GM10266 (cell line): ENCODE measurements around the gene PASK.

Source experiments
- DNase-seq: peaks from one replicate; pipeline ENCODE4 v3.0.0; 2012; ENCODE audit errors: extremely low spot score
- TF ChIP-seq, protein P1 (sequence below): IDR thresholded peaks from 2 replicates; pipeline ENCODE4 v1.5.1; 2012; ENCODE audit warnings: mild to moderate bottlenecking, low read depth; ENCODE audit not compliant: control insufficient read depth, insufficient read depth; ENCODE audit errors: missing control alignments

Gene PASK

DNA sequence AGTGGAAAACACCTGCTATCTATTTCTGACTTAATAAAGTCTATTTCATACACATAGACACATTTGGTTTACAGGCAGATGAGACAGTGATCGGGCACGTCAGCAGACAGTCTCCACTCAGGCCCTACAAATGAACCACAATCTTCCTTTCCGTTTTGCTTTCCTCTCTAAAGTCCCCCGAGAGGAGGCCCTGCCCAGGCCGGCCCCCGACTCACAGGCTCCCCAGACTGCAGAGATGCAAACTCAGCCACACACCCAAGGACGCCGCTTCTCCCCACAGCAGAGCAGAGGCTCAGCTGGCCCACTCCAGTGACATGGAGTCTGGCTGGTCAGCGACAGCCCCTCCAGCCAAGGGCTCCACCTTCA is 37.8 kb downstream of the PASK start:
- TF ChIP-seq, protein P1, sequence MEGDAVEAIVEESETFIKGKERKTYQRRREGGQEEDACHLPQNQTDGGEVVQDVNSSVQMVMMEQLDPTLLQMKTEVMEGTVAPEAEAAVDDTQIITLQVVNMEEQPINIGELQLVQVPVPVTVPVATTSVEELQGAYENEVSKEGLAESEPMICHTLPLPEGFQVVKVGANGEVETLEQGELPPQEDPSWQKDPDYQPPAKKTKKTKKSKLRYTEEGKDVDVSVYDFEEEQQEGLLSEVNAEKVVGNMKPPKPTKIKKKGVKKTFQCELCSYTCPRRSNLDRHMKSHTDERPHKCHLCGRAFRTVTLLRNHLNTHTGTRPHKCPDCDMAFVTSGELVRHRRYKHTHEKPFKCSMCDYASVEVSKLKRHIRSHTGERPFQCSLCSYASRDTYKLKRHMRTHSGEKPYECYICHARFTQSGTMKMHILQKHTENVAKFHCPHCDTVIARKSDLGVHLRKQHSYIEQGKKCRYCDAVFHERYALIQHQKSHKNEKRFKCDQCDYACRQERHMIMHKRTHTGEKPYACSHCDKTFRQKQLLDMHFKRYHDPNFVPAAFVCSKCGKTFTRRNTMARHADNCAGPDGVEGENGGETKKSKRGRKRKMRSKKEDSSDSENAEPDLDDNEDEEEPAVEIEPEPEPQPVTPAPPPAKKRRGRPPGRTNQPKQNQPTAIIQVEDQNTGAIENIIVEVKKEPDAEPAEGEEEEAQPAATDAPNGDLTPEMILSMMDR, result no peak
- DNase-seq, result peak; percentile 79

DNA sequence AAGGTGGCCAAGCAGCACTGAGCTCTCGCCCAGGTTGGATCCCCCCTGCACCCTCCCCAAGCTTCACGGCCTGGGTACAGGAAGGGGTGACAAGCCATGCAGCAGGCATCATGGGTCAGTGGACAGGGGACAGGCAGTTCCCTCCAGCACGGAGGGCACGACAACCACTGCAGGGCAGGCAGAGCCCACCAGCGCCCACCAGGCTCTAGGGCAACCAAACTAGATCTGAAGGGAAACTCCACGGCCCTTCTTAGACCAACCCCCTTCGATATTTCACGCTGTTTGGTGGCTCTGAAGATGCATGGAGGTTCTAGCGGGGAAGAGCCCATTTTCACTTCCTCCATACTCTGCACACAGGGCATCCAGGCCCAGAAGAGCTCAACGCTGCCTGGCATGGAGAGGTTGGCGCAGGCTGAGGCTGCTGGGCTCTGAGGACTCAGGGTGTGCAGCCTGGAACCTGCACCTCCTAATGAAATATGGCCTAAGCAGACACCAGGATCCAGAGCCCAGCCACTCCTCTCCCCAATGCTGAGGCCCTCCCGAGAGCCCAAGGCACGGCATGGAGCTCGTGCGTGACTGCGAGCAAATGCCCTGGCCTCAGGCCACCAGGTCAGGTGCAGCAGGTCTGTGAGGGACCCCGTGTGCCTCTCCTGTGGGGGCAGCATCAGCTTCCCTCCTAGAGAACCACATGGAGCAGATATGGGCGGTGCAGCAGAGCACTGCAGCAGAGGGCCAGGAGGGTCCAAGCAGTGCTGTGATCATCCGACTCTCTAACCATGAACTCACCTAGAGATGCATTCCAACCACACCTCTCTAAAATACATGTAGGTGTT is 38.4 kb downstream of the PASK start:
- peak; percentile 63 for DNase-seq
- TF ChIP-seq, protein P1, result no peak

DNA sequence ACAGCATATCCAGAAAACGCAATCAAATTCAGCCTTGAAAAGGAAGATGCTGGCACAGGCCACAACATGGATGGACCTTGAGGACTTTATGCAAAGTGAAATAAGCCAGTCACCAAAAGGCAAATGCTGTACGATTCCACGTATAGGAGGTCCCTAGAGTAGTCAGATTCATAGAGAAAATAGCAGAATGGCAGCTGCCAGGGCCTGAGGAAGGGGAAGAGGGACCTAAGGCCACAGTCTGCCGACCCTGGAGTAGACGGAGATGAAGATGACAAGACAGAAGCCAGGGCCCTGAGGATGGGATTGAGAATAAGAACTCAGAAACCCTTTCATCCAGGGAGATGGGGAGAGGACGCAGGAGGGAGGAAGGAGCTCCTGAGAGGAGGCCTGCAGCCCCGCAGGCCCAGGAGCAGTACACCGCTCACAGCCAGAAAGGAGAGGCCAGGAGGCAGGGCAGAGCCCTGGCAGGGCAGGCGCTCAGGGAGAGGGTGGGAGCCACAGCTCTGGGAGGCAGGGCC is 39.1 kb downstream of the PASK start:
- no peak for DNase-seq
- TF ChIP-seq, protein P1, result no peak

DNA sequence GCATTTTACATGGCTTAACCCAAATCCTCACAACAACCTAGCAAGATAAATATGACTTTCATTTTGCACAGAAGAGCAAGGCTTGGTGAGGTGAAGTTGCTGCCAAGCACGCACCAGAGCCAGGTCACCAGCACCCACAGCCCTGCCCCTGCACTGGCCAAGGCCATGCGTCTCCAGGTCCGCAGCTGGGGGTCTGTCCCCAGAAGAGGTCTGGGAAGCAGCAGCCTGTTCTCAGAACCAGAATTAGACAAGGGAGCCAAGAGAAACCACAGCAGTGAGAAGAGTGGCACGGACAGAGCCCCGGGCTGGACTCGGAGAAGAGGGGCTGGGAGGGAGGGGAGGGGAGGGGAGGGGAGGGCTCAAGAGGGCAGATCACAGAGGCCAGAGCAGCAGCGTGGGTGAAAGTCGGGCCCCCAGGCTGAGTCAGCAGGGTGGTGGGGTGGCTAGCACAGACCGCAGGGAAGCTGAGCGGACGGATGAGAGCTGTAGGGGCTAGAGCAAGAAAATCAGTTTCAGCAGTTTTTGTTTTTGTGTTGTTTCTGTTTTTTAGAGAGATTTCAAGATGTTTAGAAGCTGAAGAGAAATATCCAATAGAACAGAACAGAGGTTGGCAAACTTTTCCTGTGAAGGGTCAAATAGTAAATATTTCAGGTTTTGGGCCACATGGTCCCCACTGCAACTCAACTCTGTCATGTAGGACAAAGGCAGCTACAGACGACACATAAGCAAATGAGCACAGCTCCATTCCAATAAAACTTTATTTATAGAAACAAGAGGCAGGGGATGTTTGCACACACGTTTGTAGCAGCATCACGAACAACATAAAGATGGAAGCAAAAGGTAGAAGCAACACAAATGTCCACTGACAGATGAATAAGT is 39.8 kb downstream of the PASK start:
- TF ChIP-seq, protein P1, result no peak

DNA sequence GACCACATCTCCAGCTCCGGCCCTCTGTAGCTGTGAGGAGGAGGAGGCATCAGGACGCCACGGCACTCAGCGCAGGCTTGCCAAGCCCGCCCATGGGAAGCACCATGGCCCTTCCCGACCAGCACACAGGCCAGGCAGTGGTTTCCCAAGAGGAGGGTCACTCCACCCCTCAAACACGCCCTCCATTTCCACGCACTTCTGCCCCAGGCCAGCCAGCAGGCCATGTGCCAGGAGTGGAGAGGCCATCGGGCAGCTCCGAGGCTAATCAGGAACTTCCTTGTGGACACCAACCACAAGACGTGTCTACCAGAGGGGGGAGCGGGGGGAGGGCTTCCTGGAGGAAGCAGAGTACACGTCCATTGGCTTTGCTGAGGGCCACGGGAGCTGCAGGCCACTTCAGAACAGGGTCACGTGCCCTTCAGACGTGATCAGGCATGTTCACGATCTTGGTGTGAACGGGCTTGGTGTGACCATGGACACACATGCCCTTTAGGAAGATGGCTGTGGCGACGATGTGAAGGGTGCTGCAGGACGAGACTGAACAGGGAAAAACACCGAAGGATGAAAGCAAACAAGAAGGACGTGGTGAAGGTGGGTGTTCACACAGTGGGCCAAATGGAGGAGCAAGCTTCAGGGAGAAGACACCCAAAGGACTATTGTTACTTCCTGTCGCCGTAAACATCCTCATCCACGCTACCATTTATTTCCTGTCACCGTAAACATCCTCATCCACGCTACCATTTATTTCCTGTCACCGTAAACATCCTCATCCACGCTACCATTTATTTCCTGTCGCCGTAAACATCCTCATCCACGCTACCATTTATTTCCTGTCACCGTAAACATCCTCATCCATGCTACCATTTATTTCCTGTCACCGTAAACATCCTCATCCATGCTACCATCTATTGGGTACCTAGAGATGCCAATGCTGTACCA is 40.7 kb downstream of the PASK start:
- DNase-seq, result no peak
- TF ChIP-seq, protein P1, result no peak

More for the DNA sequence above, 39.8 kb downstream of the PASK start:
- DNase-seq, result no peak

DNA sequence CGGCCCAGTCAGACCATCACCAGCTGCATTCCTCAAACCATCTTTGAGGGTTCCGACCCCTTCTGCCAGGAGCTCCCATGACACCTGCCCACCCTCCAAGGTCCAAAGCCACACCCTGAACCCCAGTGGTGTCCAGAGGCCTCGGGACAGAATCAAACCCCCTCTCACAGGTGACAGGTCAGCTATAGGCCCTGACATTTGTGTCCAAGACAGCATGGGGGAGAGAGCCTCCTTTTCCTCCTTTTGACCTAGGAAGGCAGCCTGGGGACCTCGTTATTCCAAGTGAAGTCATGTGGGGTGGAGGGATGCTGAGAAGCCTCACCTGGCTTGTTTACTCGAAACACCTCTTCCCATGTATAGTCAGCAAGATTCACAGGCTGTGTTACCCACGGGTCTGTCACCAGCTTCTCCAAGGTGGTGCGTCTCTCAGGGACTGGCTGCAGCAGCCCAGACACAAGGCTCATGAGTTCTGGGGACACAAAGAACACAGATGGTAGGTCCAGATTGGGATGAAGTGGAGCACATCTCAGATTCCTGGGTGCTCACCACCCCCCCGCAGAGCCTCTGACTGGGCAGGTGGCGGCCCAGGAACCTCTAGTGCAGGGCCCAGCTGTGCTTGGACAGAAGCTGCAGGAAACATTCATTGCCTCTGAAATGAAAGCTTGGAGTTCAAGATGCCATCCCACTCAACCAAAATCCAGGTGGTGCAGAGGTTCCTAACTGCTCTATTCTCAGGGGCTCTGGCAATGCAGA is 42.1 kb downstream of the PASK start:
- no peak for DNase-seq

More for the DNA sequence above, 42.1 kb downstream of the PASK start:
- TF ChIP-seq, protein P1, result no peak
